SK-N-SH treated with all-trans-retinoic acid at 6 μM for 48 hours (cell line): ENCODE results near the gene RTN1.
"Not testable (repeated sequence)": the region's sequence is repeated elsewhere in the genome, so short reads cannot be mapped to it uniquely, and the experiment has no call there.

Experiments used
- GLIS3 ChIP-seq: fragments of 250-450 bp; sonication (Bioruptor Pico); IDR thresholded peaks from 2 replicates; pipeline ENCODE4 v1.5.0; 2020; ENCODE audit warnings: mild to moderate bottlenecking, moderate library complexity
- ISL1 ChIP-seq: fragments of 250-450 bp; sonication (Bioruptor Pico); IDR thresholded peaks from 2 replicates; pipeline ENCODE4 v2.1.2; 2022; ENCODE audit warnings: mild to moderate bottlenecking, moderate library complexity
- RARB ChIP-seq: fragments of 250-450 bp; sonication (Bioruptor Pico); IDR thresholded peaks from 2 replicates; pipeline ENCODE4 v1.8.0; 2021; ENCODE audit warnings: mild to moderate bottlenecking, moderate library complexity
- ZFP3 ChIP-seq: fragments of 250-450 bp; sonication (Bioruptor Pico); IDR thresholded peaks from 2 replicates; pipeline ENCODE4 v1.5.0; 2020; ENCODE audit warnings: mild to moderate bottlenecking, moderate library complexity
- ZNF565 ChIP-seq: fragments of 450-650 bp; formaldehyde crosslinking; conservative IDR thresholded peaks from 2 replicates; pipeline ENCODE4 v1.5.0; 2020; ENCODE audit warnings: low read depth, mild to moderate bottlenecking, moderate library complexity
- ZNF70 ChIP-seq: fragments of 450-650 bp; formaldehyde crosslinking; IDR thresholded peaks from 2 replicates; pipeline ENCODE4 v1.5.0; 2020; ENCODE audit warnings: mild to moderate bottlenecking, moderate library complexity
- TF ChIP-seq, protein P1 (sequence below): fragments of 250-450 bp; sonication (Bioruptor Pico); IDR thresholded peaks from 2 replicates; pipeline ENCODE4 v1.5.1; 2021; ENCODE audit warnings: mild to moderate bottlenecking, moderate library complexity

DNA sequence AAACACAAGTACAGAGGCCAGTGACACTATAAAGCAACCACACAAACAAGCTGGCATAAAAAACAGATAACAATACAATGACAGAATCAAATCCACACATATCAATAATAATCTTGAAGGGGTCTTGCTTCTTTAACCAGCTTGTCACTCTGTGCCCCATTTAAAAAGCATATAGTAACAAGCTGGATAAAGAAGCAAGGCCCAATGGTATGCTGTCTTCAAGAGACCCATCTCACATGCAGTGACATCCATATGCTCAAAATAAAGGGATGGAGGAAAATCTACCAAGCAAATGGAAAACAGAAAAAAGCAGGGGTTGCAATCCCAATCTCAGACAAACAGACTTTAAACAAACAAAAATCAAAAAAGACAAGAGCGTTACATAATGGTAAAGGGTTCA is 223.7 kb downstream of the RTN1 start:
- TF ChIP-seq ZNF70 (CRISPR knock-in tag); RARB; ISL1 (CRISPR knock-in tag); ZFP3 (CRISPR knock-in tag); ZNF565; GLIS3 (CRISPR knock-in tag): not testable (repeated sequence)
- TF ChIP-seq, protein P1, sequence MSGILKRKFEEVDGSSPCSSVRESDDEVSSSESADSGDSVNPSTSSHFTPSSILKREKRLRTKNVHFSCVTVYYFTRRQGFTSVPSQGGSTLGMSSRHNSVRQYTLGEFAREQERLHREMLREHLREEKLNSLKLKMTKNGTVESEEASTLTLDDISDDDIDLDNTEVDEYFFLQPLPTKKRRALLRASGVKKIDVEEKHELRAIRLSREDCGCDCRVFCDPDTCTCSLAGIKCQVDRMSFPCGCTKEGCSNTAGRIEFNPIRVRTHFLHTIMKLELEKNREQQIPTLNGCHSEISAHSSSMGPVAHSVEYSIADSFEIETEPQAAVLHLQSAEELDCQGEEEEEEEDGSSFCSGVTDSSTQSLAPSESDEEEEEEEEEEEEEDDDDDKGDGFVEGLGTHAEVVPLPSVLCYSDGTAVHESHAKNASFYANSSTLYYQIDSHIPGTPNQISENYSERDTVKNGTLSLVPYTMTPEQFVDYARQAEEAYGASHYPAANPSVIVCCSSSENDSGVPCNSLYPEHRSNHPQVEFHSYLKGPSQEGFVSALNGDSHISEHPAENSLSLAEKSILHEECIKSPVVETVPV (CRISPR knock-in tag) = not testable (repeated sequence)
